ENCODE results near the gene ZDHHC6.

ZDHHC6 gene

GRCh38 chr10:112383325-112383724 is 63.4 kb downstream of the ZDHHC6 start:
- TF ChIP-seq CTCF (IDR thresholded peaks at IDR 0.05; ENCODE audit: low read length), result no peak
- no peak for TF ChIP-seq EZH2 (optimal IDR thresholded peaks at IDR 0.05; ENCODE audit: low read depth, low read length)
- TF ChIP-seq EZH2phosphoT487 (IDR thresholded peaks at IDR 0.05; ENCODE audit: low read length), result no peak
- Histone ChIP-seq H3F3A (ENCODE audit: insufficient read depth, low read length) (no peaks in the 10 kb centered on the region), H3K4me1 (ENCODE audit: low read length) (no peaks in the 10 kb centered on the region), H4K20me1 (ENCODE audit: insufficient read depth, low read length) (no peaks in the 10 kb centered on the region), H3K9ac (ENCODE audit: low read length) (no peak overlapping the region), H3K79me2 (ENCODE audit: low read length) (peaks cover 6% of the 10 kb centered on the region; the same call in 1 of the 2 replicates), H3K9me3 (replicated peaks; ENCODE audit: insufficient read depth, low read length) (no peaks in the 10 kb centered on the region), H3K36me3 (replicated peaks; ENCODE audit: insufficient read depth, low read length) (no peaks in the 10 kb centered on the region), H3K4me3 (ENCODE audit: low read length) (no peak overlapping the region), H3K27me3 (replicated peaks; ENCODE audit: insufficient read depth, low read length) (no peaks in the 10 kb centered on the region), H2AFZ (ENCODE audit: low read length) (no peak overlapping the region), H3K9me2 (replicated peaks; ENCODE audit: insufficient read depth, low read length) (no peaks in the 10 kb centered on the region), H3K27ac (ENCODE audit: low read length) (no peak overlapping the region), H3K4me2 (ENCODE audit: low read depth, low read length) (no peak overlapping the region)
- DNase-seq, result no peak

- no peak overlapping the region for H3K4me3 ChIP-seq (ENCODE audit: low read length)
- H3K36me3 ChIP-seq (replicated peaks; ENCODE audit: insufficient read depth, low read length), result no peaks in the 10 kb centered on the region
- DNase-seq, result no peak
- H3F3A ChIP-seq (ENCODE audit: insufficient read depth, low read length), result no peaks in the 10 kb centered on the region
- H4K20me1 ChIP-seq (ENCODE audit: insufficient read depth, low read length), result no peaks in the 10 kb centered on the region
- no peak overlapping the region for H3K9ac ChIP-seq (ENCODE audit: low read length)
- TF ChIP-seq EZH2 (optimal IDR thresholded peaks at IDR 0.05; ENCODE audit: low read depth, low read length), result no peak
- TF ChIP-seq CTCF (IDR thresholded peaks at IDR 0.05; ENCODE audit: low read length), result no peak
- no peak for TF ChIP-seq EZH2phosphoT487 (IDR thresholded peaks at IDR 0.05; ENCODE audit: low read length)
- no peaks in the 10 kb centered on the region for H3K27me3 ChIP-seq (replicated peaks; ENCODE audit: insufficient read depth, low read length)
- H3K9me2 ChIP-seq (replicated peaks; ENCODE audit: insufficient read depth, low read length), result no peaks in the 10 kb centered on the region
- H3K27ac ChIP-seq (ENCODE audit: low read length), result no peak overlapping the region
- H2AFZ ChIP-seq (ENCODE audit: low read length), result no peak overlapping the region
- no peaks in the 10 kb centered on the region for H3K4me1 ChIP-seq (ENCODE audit: low read length)
- peaks cover 9% of the 10 kb centered on the region; the same call in 1 of the 2 replicates for H3K79me2 ChIP-seq (ENCODE audit: low read length)
- no peaks in the 10 kb centered on the region for H3K9me3 ChIP-seq (replicated peaks; ENCODE audit: insufficient read depth, low read length)
- no peak overlapping the region for H3K4me2 ChIP-seq (ENCODE audit: low read depth, low read length)
These were observed 64.0 kb downstream of the ZDHHC6 start for GRCh38 chr10:112382515-112383235.
